Peyer's patch (tissue), 4 donors: ENCODE data around the gene DCUN1D3. TPM values are rescaled to one million over a fixed set of nuclear protein-coding genes. Genes with fewer than 3 reads are reported as not detected.

Source experiments
- DNase-seq, 3 donors: peaks; one replicate each; pipeline ENCODE4 v3.0.0-alpha.2; 2017 to 2019
- H3K27ac ChIP-seq, 4 donors: fragments of 200-600 bp; sonication (generic); one replicate each; pipeline ENCODE4 v1.5.1; 2016 to 2019
- H3K27me3 ChIP-seq, 2 donors: fragments of 200-600 bp; sonication (generic); one replicate each; pipeline ENCODE4 v1.5.1; 2019
- H3K36me3 ChIP-seq, 3 donors: fragments of 200-600 bp; sonication (generic); one replicate each; pipeline ENCODE4 v1.5.1; 2016 to 2019
- H3K4me1 ChIP-seq, 4 donors: fragments of 200-600 bp; sonication (generic); one replicate each; pipeline ENCODE4 v1.5.1; 2016 to 2019
- H3K4me3 ChIP-seq, 4 donors: fragments of 200-600 bp; sonication (generic); 1 replicate in 3 of 4; 2 replicates in 1 of 4; pipeline ENCODE4 v1.5.1; 2016 to 2019; ENCODE audit warnings: mild to moderate bottlenecking in 1 of 4
- H3K9me3 ChIP-seq, 4 donors: fragments of 200-600 bp; sonication (generic); one replicate each; pipeline ENCODE4 v1.5.1; 2016 to 2019; ENCODE audit warnings: mild to moderate bottlenecking in 1 of 4
- CTCF ChIP-seq, 6 experiments: fragments of 450-650 bp in 4 of 6; fragments of 200-600 bp in 2 of 6; sonication (generic) in 1 of 6; IDR thresholded peaks; one replicate each; pipeline ENCODE4 v1.5.1; 2017 to 2019; ENCODE audit warnings: antibody characterized with exemption in 6 of 6, mild to moderate bottlenecking in 3 of 6, moderate library complexity in 1 of 6
- POLR2A ChIP-seq, 2 donors: fragments of 450-650 bp; IDR thresholded peaks; one replicate each; pipeline ENCODE4 v1.5.1; 2017; ENCODE audit warnings: antibody characterized with exemption in 2 of 2, mild to moderate bottlenecking in 2 of 2, moderate library complexity in 2 of 2
- total RNA-seq, 4 donors: library from RNA; depleted of rRNA; stranded (reverse); fragments of >200 nt; gene quantifications; one replicate each; pipeline ENCODE4 v1.1.0, GENCODE V29; 2016

The DCUN1D3 gene
- total RNA-seq, 4 donors from 2014 or later: 6.5 to 12.2 (median 9.5) TPM

- no peaks in the 10 kb centered on the region for H3K36me3 ChIP-seq
These were observed 67.1 kb downstream of the DCUN1D3 start for GRCh38 chr16:20833086-20833485.

GRCh38 chr16:20830372-20830771, 69.8 kb downstream of the DCUN1D3 start:
- H3K4me3 ChIP-seq: no peak overlapping the region
- no peaks in the 10 kb centered on the region for H3K36me3 ChIP-seq
- no peaks in the 10 kb centered on the region for H3K4me1 ChIP-seq
- H3K9me3 ChIP-seq: no peaks in the 10 kb centered on the region
- no peaks in the 10 kb centered on the region for H3K27me3 ChIP-seq
- H3K27ac ChIP-seq: no peak overlapping the region
- DNase-seq: no peak
- TF ChIP-seq CTCF (IDR thresholded peaks at IDR 0.05) (no peak), POLR2A (IDR thresholded peaks at IDR 0.05) (no peak)

More at GRCh38 chr16:20833086-20833485, 67.1 kb downstream of the DCUN1D3 start:
- no peaks in the 10 kb centered on the region for H3K27me3 ChIP-seq
- no peak overlapping the region for H3K27ac ChIP-seq
- DNase-seq: no peak
- H3K9me3 ChIP-seq: no peaks in the 10 kb centered on the region
- H3K4me3 ChIP-seq: no peak overlapping the region
- TF ChIP-seq POLR2A (IDR thresholded peaks at IDR 0.05) (no peak), CTCF (IDR thresholded peaks at IDR 0.05) (no peak)
- no peaks in the 10 kb centered on the region for H3K4me1 ChIP-seq

- no peak for TF ChIP-seq CTCF (IDR thresholded peaks at IDR 0.05)
- TF ChIP-seq POLR2A (IDR thresholded peaks at IDR 0.05): no peak
- Histone ChIP-seq H3K4me3 (no peak overlapping the region), H3K4me1 (no peaks in the 10 kb centered on the region), H3K9me3 (no peaks in the 10 kb centered on the region), H3K36me3 (no peaks in the 10 kb centered on the region), H3K27me3 (no peaks in the 10 kb centered on the region), H3K27ac (no peak overlapping the region)
- DNase-seq: no peak
These were observed 70.6 kb downstream of the DCUN1D3 start for GRCh38 chr16:20829536-20829935.

- Histone ChIP-seq H3K36me3 (no peaks in the 10 kb centered on the region), H3K4me1 (no peaks in the 10 kb centered on the region), H3K9me3 (no peaks in the 10 kb centered on the region), H3K27ac (no peak overlapping the region), H3K27me3 (no peaks in the 10 kb centered on the region), H3K4me3 (no peak overlapping the region)
- TF ChIP-seq CTCF (IDR thresholded peaks at IDR 0.05): no peak
- no peak for TF ChIP-seq POLR2A (IDR thresholded peaks at IDR 0.05)
- no peak for DNase-seq
These were observed 74.1 kb downstream of the DCUN1D3 start for GRCh38 chr16:20826039-20826566.

- no peaks in the 10 kb centered on the region for H3K4me1 ChIP-seq
- H3K9me3 ChIP-seq: no peaks in the 10 kb centered on the region
- no peak overlapping the region for H3K4me3 ChIP-seq
- DNase-seq: no peak
- no peaks in the 10 kb centered on the region for H3K36me3 ChIP-seq
- no peaks in the 10 kb centered on the region for H3K27me3 ChIP-seq
- no peak overlapping the region for H3K27ac ChIP-seq
- TF ChIP-seq CTCF (IDR thresholded peaks at IDR 0.05): no peak
- no peak for TF ChIP-seq POLR2A (IDR thresholded peaks at IDR 0.05)
These were observed 77.4 kb downstream of the DCUN1D3 start for GRCh38 chr16:20822521-20823325.
